Measurements from ENCODE around the gene NRTN.

GRCh38 chr19:5804516-5805461, at the start of gene NRTN:
- TF ChIP-seq, protein P1, sequence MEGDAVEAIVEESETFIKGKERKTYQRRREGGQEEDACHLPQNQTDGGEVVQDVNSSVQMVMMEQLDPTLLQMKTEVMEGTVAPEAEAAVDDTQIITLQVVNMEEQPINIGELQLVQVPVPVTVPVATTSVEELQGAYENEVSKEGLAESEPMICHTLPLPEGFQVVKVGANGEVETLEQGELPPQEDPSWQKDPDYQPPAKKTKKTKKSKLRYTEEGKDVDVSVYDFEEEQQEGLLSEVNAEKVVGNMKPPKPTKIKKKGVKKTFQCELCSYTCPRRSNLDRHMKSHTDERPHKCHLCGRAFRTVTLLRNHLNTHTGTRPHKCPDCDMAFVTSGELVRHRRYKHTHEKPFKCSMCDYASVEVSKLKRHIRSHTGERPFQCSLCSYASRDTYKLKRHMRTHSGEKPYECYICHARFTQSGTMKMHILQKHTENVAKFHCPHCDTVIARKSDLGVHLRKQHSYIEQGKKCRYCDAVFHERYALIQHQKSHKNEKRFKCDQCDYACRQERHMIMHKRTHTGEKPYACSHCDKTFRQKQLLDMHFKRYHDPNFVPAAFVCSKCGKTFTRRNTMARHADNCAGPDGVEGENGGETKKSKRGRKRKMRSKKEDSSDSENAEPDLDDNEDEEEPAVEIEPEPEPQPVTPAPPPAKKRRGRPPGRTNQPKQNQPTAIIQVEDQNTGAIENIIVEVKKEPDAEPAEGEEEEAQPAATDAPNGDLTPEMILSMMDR (conservative IDR thresholded peaks at IDR 0.05) = no peak
- TF ChIP-seq EZH2 (IDR thresholded peaks at IDR 0.05; ENCODE audit: low read depth) = no peak
